Activated CD4-positive, alpha-beta memory T cell treated with anti-CD3 and anti-CD28 coated beads, Interleukin-2, amount 10 ng/mL, durations not matched to agents 7 days and 5 days (primary cell): ENCODE data around the gene IQCE. TPM values are rescaled to one million over a fixed set of nuclear protein-coding genes. Genes with fewer than 3 reads are reported as not detected.
"Not testable (repeated sequence)": the region's sequence is repeated elsewhere in the genome, so short reads cannot be mapped to it uniquely, and the experiment has no call there.

Experiments
- CTCF ChIA-PET: fragments of 350-600 bp; sonication (Branson Sonifier 250); formaldehyde crosslinking; loops from one replicate; lab custom pipeline; 2021; ENCODE audit warnings: antibody characterized with exemption, inconsistent platforms; lab: Charles Lee
- POLR2A ChIA-PET: fragments of 350-600 bp; sonication (Branson Sonifier 250); formaldehyde crosslinking; loops from one replicate; lab custom pipeline; 2021; ENCODE audit warnings: antibody characterized with exemption; lab: Charles Lee
- DNase-seq: peaks from one replicate; pipeline ENCODE4 v3.0.0-alpha.2; 2020
- H3K27ac Mint-ChIP-seq: one replicate; pipeline ENCODE4 v1.8.0; 2021; ENCODE audit warnings: mild to moderate bottlenecking, mixed read lengths
- H3K27me3 Mint-ChIP-seq: one replicate; pipeline ENCODE4 v1.8.0; 2021; ENCODE audit warnings: mixed read lengths
- H3K36me3 Mint-ChIP-seq: one replicate; pipeline ENCODE4 v1.8.0; 2021; ENCODE audit warnings: low read depth, mixed read lengths
- H3K4me1 Mint-ChIP-seq: one replicate; pipeline ENCODE4 v1.8.0; 2021; ENCODE audit warnings: mixed read lengths
- H3K4me3 Mint-ChIP-seq: one replicate; pipeline ENCODE4 v1.8.0; 2021; ENCODE audit warnings: mild to moderate bottlenecking, mixed read lengths
- H3K9me3 Mint-ChIP-seq: one replicate; pipeline ENCODE4 v1.8.0; 2021; ENCODE audit warnings: mixed read lengths
- total RNA-seq, 2 experiments: library from RNA; stranded (reverse); gene quantifications; one replicate each; pipeline ENCODE4 v1.2.3, GENCODE V29; 2021

Gene IQCE
- total RNA-seq, 2 experiments from 2014 or later, result 12.7 to 14.0 TPM

- DNase-seq, result no peak
- H3K4me3 Mint-ChIP-seq, result no peak overlapping the region
- POLR2A ChIA-PET, result interaction anchor here (1.1 kb wide), 1 partner anchor 25 kb away, joined by 3 read pairs; the partner anchor contains the start of gene TTYH3
These were observed 48.5 kb downstream of the IQCE start for GRCh38 chr7:2607122-2607922.

GRCh38 chr7:2607923-2608904 lies 49.4 kb downstream of the IQCE start:
- H3K4me3 Mint-ChIP-seq, result no peak overlapping the region
- ChIA-PET POLR2A (no interaction called here), CTCF (interaction anchor here (0.7 to 1.8 kb wide), 6 partner anchors 28 to 168 kb away, joined by 3 to 8 read pairs (median 4); no protein-coding TSS in a partner anchor)
- no peak for DNase-seq
- no peaks in the 10 kb centered on the region for H3K36me3 Mint-ChIP-seq
- H3K9me3 Mint-ChIP-seq, result no peaks in the 10 kb centered on the region
- no peak overlapping the region for H3K27ac Mint-ChIP-seq
- peaks cover 7% of the 10 kb centered on the region for H3K4me1 Mint-ChIP-seq
- H3K27me3 Mint-ChIP-seq, result no peaks in the 10 kb centered on the region

More at GRCh38 chr7:2607122-2607922, 48.5 kb downstream of the IQCE start:
- no peaks in the 10 kb centered on the region for H3K36me3 Mint-ChIP-seq
- CTCF ChIA-PET, result interaction anchor here (1.6 to 1.8 kb wide), 2 partner anchors 75 to 138 kb away, joined by 4 to 8 read pairs; no protein-coding TSS in a partner anchor
- H3K27me3 Mint-ChIP-seq, result no peaks in the 10 kb centered on the region
- peaks cover 9% of the 10 kb centered on the region for H3K4me1 Mint-ChIP-seq
- H3K9me3 Mint-ChIP-seq, result no peaks in the 10 kb centered on the region
- no peak overlapping the region for H3K27ac Mint-ChIP-seq

DNA sequence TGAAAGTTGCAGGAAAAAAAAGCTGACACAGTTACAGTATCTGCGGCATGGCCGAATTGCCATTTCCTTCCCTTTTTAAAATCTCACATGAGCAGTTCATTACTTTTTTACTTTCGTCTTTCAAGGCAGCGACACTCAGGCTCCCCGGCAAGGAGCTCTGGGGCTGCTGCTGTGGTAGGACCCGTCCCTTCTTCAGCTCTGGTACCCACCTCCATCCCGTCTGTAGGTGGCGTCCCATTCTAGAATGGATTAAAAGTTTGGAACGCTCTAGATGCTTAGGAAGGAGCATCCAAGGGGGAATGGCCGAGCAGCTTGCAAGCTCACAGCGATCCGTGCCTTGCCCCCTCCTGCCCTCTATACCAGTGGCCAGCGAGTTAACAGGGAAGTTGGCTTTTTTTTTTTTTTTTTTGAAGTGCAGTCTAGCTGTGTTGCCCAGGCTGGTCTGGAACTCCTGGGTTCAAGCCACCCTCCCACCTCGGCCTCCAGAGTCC lies 50.2 kb downstream of the IQCE start:
- no peak overlapping the region for H3K4me3 Mint-ChIP-seq
- peaks cover 7% of the 10 kb centered on the region for H3K4me1 Mint-ChIP-seq
- no peaks in the 10 kb centered on the region for H3K9me3 Mint-ChIP-seq
- ChIA-PET POLR2A (no interaction called here), CTCF (interaction anchor here (0.7 to 1.8 kb wide), 7 partner anchors 27 to 248 kb away, joined by 3 to 8 read pairs (median 4); no protein-coding TSS in a partner anchor)
- no peak for DNase-seq
- no peaks in the 10 kb centered on the region for H3K36me3 Mint-ChIP-seq
- H3K27me3 Mint-ChIP-seq, result no peaks in the 10 kb centered on the region
- H3K27ac Mint-ChIP-seq, result no peak overlapping the region

- H3K36me3 Mint-ChIP-seq, H3K4me1 Mint-ChIP-seq, H3K9me3 Mint-ChIP-seq, H3K27ac Mint-ChIP-seq, H3K27me3 Mint-ChIP-seq, H3K4me3 Mint-ChIP-seq, POLR2A ChIA-PET, DNase-seq: not testable (repeated sequence)
- CTCF ChIA-PET, result interaction anchor here (0.7 to 1.0 kb wide), 2 partner anchors 169 to 248 kb away, joined by 3 to 4 read pairs; no protein-coding TSS in a partner anchor
These were observed 50.9 kb downstream of the IQCE start for GRCh38 chr7:2609646-2610045.

GRCh38 chr7:2610466-2610865 lies 51.7 kb downstream of the IQCE start:
- Mint-ChIP-seq H3K9me3 (no peaks in the 10 kb centered on the region), H3K4me1 (peaks cover 7% of the 10 kb centered on the region), H3K27ac (no peak overlapping the region), H3K27me3 (no peaks in the 10 kb centered on the region), H3K4me3 (no peak overlapping the region), H3K36me3 (no peaks in the 10 kb centered on the region)
- no peak for DNase-seq
- ChIA-PET CTCF (no interaction called here), POLR2A (no interaction called here)

DNA sequence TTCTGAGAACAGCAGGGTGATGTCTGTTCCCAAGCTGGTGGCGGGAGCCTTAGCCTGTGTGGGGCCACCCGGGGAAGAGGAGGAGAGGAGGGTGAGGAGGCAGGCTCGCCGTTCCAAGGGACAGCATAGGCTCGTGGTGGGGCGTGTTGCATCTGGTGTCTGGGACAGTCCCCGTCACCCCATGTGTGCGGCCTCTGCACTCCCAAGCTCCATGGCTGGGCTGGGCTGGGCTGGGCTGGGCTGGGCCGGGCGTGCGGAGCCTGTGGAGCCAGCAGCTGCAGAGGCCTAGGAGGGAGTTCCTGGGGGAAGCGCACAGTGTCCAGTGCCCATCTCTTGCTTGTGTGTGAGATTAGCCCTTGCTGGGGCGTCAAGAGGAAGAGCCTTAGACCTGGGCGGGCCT lies 52.1 kb downstream of the IQCE start:
- H3K9me3 Mint-ChIP-seq, result no peaks in the 10 kb centered on the region
- H3K27ac Mint-ChIP-seq, result no peak overlapping the region

DNA sequence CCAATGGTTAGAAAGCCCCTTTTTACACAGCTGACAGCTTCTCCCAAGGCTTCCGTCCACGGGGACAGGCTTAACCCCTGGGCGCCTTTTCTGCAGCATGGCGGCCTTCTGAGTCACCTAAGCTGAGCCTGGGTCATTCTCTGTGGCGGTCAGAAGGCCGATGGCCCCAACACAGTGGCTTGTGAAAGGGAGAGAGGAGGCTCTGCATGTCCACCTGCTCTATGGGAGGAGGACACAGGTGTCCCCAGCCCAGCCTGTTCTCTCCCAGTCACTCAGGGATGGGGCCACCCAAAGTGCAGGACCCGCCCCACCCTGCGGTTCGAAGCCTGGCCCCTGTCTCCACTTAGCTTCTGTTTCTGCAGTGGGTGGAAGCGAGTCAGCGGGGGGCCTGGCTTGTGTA lies 52.6 kb downstream of the IQCE start:
- ChIA-PET CTCF (interaction anchor here (1.9 kb wide), 1 partner anchor 31 kb away, joined by 4 read pairs; no protein-coding TSS in a partner anchor), POLR2A (no interaction called here)
- no peak for DNase-seq
- no peak overlapping the region for H3K4me3 Mint-ChIP-seq
- no peak overlapping the region for H3K27ac Mint-ChIP-seq
- no peaks in the 10 kb centered on the region for H3K36me3 Mint-ChIP-seq
- no peaks in the 10 kb centered on the region for H3K9me3 Mint-ChIP-seq
- no peaks in the 10 kb centered on the region for H3K27me3 Mint-ChIP-seq
- H3K4me1 Mint-ChIP-seq, result peaks cover 7% of the 10 kb centered on the region

More for the DNA sequence above, 52.1 kb downstream of the IQCE start:
- ChIA-PET POLR2A (no interaction called here), CTCF (interaction anchor here (1.9 kb wide), 1 partner anchor 32 kb away, joined by 4 read pairs; no protein-coding TSS in a partner anchor)
- Mint-ChIP-seq H3K4me3 (no peak overlapping the region), H3K36me3 (no peaks in the 10 kb centered on the region), H3K27me3 (no peaks in the 10 kb centered on the region), H3K4me1 (peaks cover 7% of the 10 kb centered on the region)
- DNase-seq, result no peak

- Mint-ChIP-seq H3K27ac (no peak overlapping the region), H3K27me3 (no peaks in the 10 kb centered on the region), H3K36me3 (no peaks in the 10 kb centered on the region), H3K4me1 (peaks cover 7% of the 10 kb centered on the region), H3K9me3 (no peaks in the 10 kb centered on the region), H3K4me3 (no peak overlapping the region)
- ChIA-PET POLR2A (interaction anchor here (1.4 kb wide), 1 partner anchor 9 kb away, joined by 3 read pairs; no protein-coding TSS in a partner anchor), CTCF (interaction anchor here (0.7 to 1.9 kb wide), 2 partner anchors 12 to 31 kb away, joined by 4 read pairs; no protein-coding TSS in a partner anchor)
- no peak for DNase-seq
These were observed 53.1 kb downstream of the IQCE start for GRCh38 chr7:2611922-2612321.

- POLR2A ChIA-PET, result interaction anchor here (1.4 kb wide), 1 partner anchor 10 kb away, joined by 3 read pairs; no protein-coding TSS in a partner anchor
- H3K4me1 Mint-ChIP-seq, result peaks cover 7% of the 10 kb centered on the region
- CTCF ChIA-PET, result interaction anchor here (0.7 to 1.9 kb wide), 2 partner anchors 13 to 30 kb away, joined by 4 read pairs; no protein-coding TSS in a partner anchor
- DNase-seq, result no peak
- H3K4me3 Mint-ChIP-seq, result no peak overlapping the region
- no peaks in the 10 kb centered on the region for H3K36me3 Mint-ChIP-seq
- no peaks in the 10 kb centered on the region for H3K9me3 Mint-ChIP-seq
- no peak overlapping the region for H3K27ac Mint-ChIP-seq
- H3K27me3 Mint-ChIP-seq, result peaks cover 1% of the 10 kb centered on the region
These were observed 53.8 kb downstream of the IQCE start for GRCh38 chr7:2612445-2613097.

DNA sequence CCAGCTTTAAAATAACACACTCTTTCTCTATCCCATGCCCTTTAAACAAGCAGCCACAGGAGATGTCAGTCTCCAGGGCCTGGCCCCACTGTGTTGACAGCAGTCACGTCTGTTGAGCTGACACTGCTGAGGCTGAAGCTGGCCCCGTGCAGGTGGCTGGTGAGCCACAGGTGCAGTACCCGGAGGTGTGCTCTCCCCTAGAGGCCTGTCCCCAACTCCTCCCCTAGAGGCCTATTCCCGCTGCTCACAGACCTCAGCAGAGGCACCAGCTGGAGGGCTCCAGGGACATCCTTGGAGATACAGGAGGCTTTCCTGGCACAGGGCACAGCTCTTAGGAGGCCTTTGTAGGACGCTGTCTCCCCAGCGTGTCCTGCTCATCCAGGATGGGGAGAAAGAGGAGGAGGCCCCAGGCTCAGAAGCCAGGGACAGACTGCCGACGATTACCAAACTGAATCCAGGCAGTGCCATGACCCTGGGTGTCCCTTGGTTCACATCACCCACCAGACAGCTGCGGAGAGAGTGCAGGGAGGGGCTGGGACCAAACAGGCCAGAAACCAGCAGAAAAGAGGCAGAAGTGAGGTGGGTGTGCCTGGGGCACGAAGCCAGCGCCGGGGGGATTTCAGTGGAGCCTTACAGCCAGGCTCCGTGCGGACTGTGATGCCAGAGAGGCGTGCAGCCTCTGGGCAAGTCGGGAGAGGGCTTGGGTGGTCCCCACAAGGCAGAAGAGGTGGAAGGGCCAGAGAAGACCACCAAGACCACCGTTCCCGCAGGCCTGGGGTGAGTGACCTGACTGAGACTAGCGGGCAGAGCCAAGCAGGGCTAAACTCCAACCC lies 54.5 kb downstream of the IQCE start:
- Mint-ChIP-seq H3K27ac (no peak overlapping the region), H3K36me3 (no peaks in the 10 kb centered on the region), H3K9me3 (no peaks in the 10 kb centered on the region), H3K4me3 (no peak overlapping the region), H3K4me1 (peaks cover 3% of the 10 kb centered on the region), H3K27me3 (peaks cover 8% of the 10 kb centered on the region)
- no peak for DNase-seq
- ChIA-PET POLR2A (interaction anchor here (0.8 to 1.4 kb wide), 2 partner anchors 9 to 11 kb away, joined by 3 read pairs; no protein-coding TSS in a partner anchor), CTCF (interaction anchor here (1.9 kb wide), 1 partner anchor 29 kb away, joined by 4 read pairs; no protein-coding TSS in a partner anchor)

GRCh38 chr7:2613931-2614600 lies 55.3 kb downstream of the IQCE start:
- no peak overlapping the region for H3K27ac Mint-ChIP-seq
- no peaks in the 10 kb centered on the region for H3K36me3 Mint-ChIP-seq
- no peaks in the 10 kb centered on the region for H3K9me3 Mint-ChIP-seq
- POLR2A ChIA-PET, result interaction anchor here (0.8 kb wide), 1 partner anchor 10 kb away, joined by 3 read pairs; no protein-coding TSS in a partner anchor
- peaks cover 8% of the 10 kb centered on the region for H3K27me3 Mint-ChIP-seq
- CTCF ChIA-PET, result no interaction called here
- peaks cover under 1% of the 10 kb centered on the region for H3K4me1 Mint-ChIP-seq
- no peak for DNase-seq
- no peak overlapping the region for H3K4me3 Mint-ChIP-seq
